Measurements from ENCODE around the gene ATP2C1. TPM values are rescaled to one million over a fixed set of nuclear protein-coding genes. Genes with fewer than 3 reads are reported as not detected.
"Not testable (repeated sequence)": the region's sequence is repeated elsewhere in the genome, so short reads cannot be mapped to it uniquely, and the experiment has no call there.

ATP2C1 gene
- 10 to 100 TPM; 51.0 to 51.9 TPM for total RNA-seq
- long read RNA-seq, full-length matches to known transcripts, result 42 of 71 reads
- long read RNA-seq, partial matches to known transcripts, result 2 of 71 reads
- long read RNA-seq, other reads (novel, unspliced or antisense), result 27 of 71 reads

DNA sequence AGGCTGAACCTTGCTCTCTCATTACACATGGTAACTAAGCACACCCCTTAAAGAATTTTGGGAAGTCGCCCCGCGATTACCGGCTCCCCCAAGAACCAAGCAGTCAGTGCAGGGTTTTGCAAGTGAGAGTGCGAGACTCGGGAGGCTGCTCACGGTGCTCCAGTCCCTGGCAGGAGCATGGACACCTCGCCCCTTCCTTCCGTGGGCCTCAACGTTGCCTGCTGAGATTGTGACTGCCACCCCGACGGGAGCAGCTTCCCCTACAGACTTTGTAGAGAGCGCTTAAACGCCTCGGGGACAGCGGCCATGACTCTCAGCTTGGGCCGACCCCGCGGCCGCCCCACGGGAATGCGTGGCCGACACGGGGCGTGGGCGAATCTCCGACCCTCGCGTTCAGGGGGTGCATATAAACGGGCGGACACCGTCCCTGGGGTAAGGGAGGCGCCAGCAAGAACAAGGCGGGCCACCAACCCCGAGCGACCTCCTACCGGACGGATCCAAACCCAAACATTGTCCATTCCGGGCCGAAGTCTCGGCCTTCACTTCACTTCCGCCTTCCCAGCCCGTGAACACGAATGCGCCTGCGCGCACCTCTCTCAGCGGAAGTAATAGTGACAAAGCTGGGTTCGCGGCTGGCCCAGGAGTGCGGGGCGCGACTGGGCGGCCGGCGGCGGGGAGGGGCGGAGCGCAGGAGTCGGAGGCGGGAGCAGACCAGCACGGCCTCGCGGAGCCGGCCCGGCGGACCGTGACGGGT, at the start of gene ATP2C1:
Gene ATP2C1 (plus strand): TSS at position 709 of the 754 bp plus-strand sequence. CDS start 686 bp downstream, outside the sequence.
- DNase-seq, result peak; percentile 97
- intact Hi-C loops (cut with DNase I), result loop anchor here (2.0 to 5.0 kb wide), 2 partner anchors 131 to 135 kb away; no protein-coding TSS in a partner anchor
- peak; percentile 98 to 99 for ATAC-seq

GRCh38 chr3:130844462-130844861, 49.4 kb upstream of the ATP2C1 start:
- intact Hi-C loops (cut with DNase I), result no loop called here
- no peak for DNase-seq
- ATAC-seq, result no peak

- no peak for DNase-seq
- ATAC-seq, result no peak
- intact Hi-C loops (cut with DNase I), result no loop called here
Observed at GRCh38 chr3:130846181-130846580, 47.7 kb upstream of the ATP2C1 start.

- DNase-seq (no peak), ATAC-seq (peak; percentile 12 to 20)
- intact Hi-C loops (cut with DNase I), result no loop called here
Observed at GRCh38 chr3:130849091-130849552, 44.8 kb upstream of the ATP2C1 start.

- peak; percentile 88 to 94 for ATAC-seq
- intact Hi-C loops (cut with DNase I), result no loop called here
- peak; percentile 20 for DNase-seq
Observed at GRCh38 chr3:130850044-130850797, 43.7 kb upstream of the ATP2C1 start.

GRCh38 chr3:130850843-130851242, 43.0 kb upstream of the ATP2C1 start:
- no peak for DNase-seq
- intact Hi-C loops (cut with DNase I), result no loop called here
- ATAC-seq, result no peak

GRCh38 chr3:130851277-130851676, 42.6 kb upstream of the ATP2C1 start:
- ATAC-seq, result no peak
- intact Hi-C loops (cut with DNase I), result no loop called here

GRCh38 chr3:130853581-130853980, 40.3 kb upstream of the ATP2C1 start:
- intact Hi-C loops (cut with DNase I), result no loop called here
- DNase-seq, result no peak
- ATAC-seq, result no peak

More at GRCh38 chr3:130851277-130851676, 42.6 kb upstream of the ATP2C1 start:
- no peak for DNase-seq

- ATAC-seq, result no peak
- intact Hi-C loops (cut with DNase I), result no loop called here
- DNase-seq, result no peak
Observed at GRCh38 chr3:130854208-130854864, 39.5 kb upstream of the ATP2C1 start.

GRCh38 chr3:130857336-130858026, 36.4 kb upstream of the ATP2C1 start:
- intact Hi-C loops (cut with DNase I), result no loop called here
- no peak for ATAC-seq
- no peak for DNase-seq

DNA sequence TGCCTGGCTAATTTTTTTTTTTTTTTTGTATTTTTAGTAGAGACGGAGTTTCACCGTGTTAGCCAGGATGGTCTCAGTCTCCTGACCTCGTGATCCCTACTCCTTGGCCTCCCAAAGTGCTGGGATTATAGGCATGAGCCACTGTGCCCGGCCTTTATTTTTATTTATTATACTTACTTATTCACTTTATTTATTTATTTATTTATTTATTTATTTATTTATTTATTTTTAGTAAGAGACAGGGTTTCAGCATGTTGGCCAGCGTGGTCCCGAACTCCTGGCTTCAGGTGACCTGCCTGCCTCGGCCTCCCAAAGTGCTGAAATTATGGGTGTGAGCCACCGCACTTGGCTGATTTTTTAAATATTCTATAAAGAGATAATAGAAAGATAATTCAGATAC, 31.8 kb upstream of the ATP2C1 start:
- intact Hi-C loops (cut with DNase I); ATAC-seq; DNase-seq: not testable (repeated sequence)

GRCh38 chr3:130865489-130865888, 28.4 kb upstream of the ATP2C1 start:
- DNase-seq, result no peak

GRCh38 chr3:130866327-130866726, 27.6 kb upstream of the ATP2C1 start:
- intact Hi-C loops (cut with DNase I), result no loop called here
- DNase-seq (no peak), ATAC-seq (no peak)

More at GRCh38 chr3:130865489-130865888, 28.4 kb upstream of the ATP2C1 start:
- no peak for ATAC-seq
- intact Hi-C loops (cut with DNase I), result no loop called here

- no peak for ATAC-seq
- intact Hi-C loops (cut with DNase I), result no loop called here
Observed at GRCh38 chr3:130870423-130870822, 23.5 kb upstream of the ATP2C1 start.

GRCh38 chr3:130876594-130876993, 17.3 kb upstream of the ATP2C1 start:
- DNase-seq, result no peak
- intact Hi-C loops (cut with DNase I), result no loop called here
- no peak for ATAC-seq

More at GRCh38 chr3:130870423-130870822, 23.5 kb upstream of the ATP2C1 start:
- no peak for DNase-seq

GRCh38 chr3:130878464-130878863, 15.4 kb upstream of the ATP2C1 start:
- no peak for ATAC-seq
- intact Hi-C loops (cut with DNase I), result no loop called here
- no peak for DNase-seq

- DNase-seq (no peak), ATAC-seq (no peak)
Observed at GRCh38 chr3:130889416-130889946, 4.4 kb upstream of the ATP2C1 start.

DNA sequence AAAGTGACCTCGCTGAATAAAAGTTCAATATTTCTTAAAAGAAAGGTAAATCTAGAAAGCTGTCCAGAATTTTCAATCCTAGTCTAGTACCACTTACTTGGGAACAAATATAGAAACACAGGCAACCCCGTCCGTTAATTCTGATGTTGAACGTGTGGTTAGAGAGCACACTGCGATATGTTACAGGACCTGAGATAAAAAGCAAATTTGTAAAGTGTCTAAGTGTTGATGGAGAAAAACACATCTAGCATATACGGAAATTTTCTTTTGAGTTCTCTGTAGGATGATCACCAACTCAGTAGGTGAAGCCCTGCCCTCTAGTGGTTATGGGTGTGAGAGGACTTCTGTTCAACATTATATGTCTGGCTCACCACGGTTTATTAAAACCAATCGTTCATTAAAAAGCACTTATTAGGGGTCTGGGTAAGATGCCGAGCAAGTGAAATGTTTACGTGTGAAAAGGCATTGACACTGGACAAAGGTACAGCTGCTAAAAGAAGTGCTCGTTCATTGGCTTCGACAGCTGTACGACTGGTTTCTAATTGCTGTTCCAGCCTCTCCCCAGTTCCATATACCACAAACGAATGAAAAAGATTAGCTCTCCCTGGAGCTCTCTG, 1.0 kb upstream of the ATP2C1 start:
- DNase-seq (peak; percentile 52), ATAC-seq (peak; percentile 70 to 73)
- intact Hi-C loops (cut with DNase I), result loop anchor here (2.0 to 5.0 kb wide), 2 partner anchors 131 to 134 kb away; no protein-coding TSS in a partner anchor

More at GRCh38 chr3:130889416-130889946, 4.4 kb upstream of the ATP2C1 start:
- intact Hi-C loops (cut with DNase I), result no loop called here
